Endothelial cell of hepatic sinusoid (primary cell): ENCODE results near the gene ACSL4.
"Not testable (repeated sequence)": the region's sequence is repeated elsewhere in the genome, so short reads cannot be mapped to it uniquely, and the experiment has no call there.

Source experiments
- in situ Hi-C: cut with HindIII; loops from 2 replicates; pipeline ENCODE4 v1.10.0; 2017; ENCODE audit warnings: low sequenced_read_pairs

Gene ACSL4

DNA sequence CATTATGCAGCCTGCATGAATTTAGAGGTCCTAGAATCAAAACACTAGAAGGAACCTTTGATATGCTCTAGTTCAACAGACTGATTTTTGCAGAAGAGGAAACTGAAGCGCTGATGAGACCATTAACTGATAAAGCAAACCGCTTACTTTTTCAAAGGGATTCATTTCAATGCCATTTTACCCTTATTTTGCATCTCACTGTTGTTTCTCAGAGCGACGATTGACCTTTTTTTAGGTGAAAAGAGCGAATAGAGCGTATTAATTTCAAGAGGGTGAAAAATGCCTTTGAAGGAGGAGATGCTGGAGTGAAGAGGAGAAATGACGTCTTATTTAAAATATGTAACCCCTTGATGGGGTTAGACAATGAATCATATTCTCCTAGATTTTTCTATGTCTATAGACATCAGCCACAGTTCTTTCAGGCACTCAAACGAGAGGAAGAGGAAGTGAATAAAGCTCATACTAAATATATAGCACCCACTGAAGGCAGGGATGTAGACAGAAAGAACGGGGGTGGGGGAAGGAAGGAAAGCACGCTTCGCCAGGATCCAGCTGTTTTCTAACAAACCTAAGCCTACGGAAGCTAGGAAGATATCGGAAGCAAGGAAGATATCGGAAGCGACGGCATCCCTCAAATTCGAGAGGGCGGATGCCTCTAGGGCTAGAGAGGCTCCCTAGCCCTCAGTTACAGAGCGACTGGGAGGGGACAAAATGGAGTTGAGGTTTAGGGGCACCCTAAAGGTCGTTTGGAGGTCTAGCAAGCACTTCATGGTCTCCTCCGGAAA lies 848 bp downstream of the ACSL4 start:
- in situ Hi-C loops, result loop anchor here (5.0 kb wide), 1 partner anchor 35 kb away; no protein-coding TSS in a partner anchor

DNA sequence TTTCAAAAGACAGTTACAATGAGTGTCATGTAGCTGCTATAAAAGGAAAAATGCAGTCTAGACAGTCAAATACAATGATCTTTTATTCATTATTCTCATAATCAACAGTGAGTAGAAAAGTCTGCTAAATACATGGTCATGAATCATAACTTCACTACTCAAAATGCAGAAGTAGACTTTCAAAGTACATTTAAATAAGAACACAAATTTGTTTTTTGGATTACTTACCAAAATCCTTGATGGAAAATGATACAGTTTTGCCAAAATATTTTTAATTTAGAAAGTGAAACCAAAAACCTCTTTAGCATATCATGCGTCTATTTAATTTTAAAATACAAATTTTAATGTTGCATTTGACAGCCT lies 4.9 kb downstream of the ACSL4 start:
- in situ Hi-C loops, result no loop called here

DNA sequence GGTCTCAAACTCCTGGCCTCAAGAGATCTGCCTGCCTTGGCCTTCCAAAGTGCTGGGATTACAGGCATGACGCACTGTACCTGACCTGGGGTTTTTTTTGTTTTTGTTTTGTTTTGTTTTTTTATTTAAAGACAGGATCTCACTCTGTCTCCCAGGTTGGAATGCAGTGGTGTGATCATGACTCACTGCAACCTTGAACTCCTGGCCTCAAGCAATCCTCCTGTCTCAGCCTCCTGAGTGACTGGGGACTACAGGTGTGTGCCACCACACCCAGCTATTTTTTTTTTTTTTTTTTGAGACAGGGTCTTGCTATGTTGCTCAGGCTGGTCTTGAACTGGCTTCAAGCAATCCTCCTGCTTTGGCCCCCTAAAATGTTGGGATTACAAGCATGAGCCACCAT lies 8.1 kb downstream of the ACSL4 start:
- in situ Hi-C loops, result not testable (repeated sequence)

DNA sequence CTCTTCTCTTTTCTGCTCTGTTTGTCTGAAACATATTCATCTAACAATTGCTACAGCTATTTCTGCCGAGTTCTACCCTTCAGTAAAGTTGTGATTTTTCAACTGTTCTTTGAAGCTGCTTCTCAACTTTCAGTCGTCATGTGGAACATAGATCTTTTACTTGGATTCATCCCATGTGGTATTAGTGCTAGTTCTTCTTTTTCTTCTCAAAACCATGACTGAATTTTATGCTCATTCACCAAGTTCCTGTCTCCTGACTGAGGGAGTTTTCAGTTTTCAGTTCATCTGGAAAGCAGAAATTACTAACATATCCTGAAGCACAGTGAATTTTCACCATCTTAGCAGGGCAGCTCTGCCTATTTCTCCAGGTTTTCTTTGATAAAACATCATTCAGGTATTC lies 12.1 kb downstream of the ACSL4 start:
- in situ Hi-C loops, result no loop called here

DNA sequence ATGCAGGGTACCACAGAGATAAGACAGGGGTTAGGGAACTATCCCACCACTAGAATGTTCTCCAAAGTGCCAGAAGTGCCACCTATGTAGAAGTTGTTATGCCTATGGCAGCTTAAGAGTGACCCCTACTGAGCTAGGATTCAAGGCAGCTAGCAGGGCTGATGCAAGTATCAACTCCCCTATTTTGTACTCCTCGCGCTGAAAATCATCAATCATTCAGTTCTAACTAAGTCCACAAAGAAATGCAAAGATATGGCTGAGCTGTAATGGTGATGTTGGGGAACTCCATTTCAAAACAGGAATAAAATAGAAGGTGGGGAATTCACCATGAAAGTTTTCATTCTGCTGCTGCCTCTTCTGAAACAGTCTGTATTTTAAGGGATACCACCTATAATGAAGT lies 13.8 kb downstream of the ACSL4 start:
- in situ Hi-C loops, result no loop called here

DNA sequence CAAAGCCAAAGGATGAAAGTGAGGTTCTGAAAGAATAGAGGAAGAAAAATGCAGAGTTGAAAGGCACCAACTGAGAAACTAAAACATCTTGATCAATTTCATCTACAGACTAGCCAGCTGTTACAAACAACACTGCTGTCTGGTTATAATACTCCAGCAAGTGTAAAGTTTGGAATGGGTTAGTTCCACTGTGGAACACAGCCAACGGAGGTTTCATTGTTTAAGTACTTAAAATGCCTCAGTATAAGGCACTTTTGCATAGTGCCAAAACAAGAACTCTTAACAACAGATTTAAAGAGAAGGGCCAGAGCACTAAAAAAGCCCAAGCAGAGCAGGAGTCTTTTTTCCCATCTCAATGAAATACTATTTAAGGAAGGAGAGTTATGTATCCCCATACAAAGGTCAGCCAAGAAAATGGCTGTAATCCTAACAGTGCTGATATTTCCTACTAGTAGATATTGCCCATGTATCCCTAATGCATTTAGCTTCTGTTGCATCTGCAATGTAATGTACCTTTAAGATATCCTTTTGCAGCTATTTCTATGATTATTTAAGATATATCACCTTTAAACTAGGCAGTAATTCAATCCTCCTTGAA lies 16.5 kb downstream of the ACSL4 start:
- in situ Hi-C loops, result no loop called here

DNA sequence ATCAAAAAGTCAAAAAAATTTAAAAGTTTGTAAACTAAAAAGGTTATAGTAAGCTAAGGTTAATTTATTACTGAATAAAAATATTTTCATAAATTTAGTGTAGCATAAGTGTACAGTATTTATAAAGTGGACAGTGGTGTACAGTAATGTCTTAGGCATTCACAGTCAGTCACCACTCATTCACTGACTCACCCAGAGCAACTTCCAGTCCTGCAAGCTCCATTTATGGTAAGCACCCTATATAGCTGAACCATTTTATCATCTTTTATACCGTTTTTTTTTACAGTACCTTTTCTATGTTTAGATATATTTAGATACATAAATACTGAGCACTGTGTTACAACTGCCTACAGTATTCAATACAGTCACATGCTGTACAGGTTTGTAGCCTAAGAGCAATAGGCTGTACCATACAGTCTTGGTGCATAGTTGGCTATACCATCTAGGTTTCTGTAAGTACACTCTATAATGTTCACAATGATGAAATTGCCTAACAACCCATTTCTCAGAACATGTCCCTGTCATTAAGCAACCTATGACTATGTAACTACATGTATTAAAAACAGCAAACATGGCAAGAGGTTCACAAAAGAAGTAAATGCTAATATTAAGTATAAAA lies 18.6 kb downstream of the ACSL4 start:
- in situ Hi-C loops, result no loop called here

DNA sequence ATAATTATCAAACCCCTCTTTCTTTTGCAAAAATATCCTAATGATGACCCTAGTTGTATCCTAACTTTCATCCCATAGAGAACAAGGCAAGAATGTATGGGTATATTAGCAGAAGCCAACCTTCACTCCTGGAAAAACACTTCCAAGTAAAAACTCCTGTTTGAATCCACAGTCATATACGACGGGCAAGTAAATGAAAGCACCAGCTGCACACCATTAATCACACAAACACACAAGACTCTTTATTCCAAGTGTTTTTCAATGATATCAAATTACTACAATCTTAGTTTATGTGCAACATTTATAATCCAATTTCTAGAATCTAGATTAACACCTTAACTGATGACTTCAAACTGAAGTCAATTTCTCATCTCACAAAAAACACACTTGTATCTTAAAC lies 22.9 kb downstream of the ACSL4 start:
- in situ Hi-C loops, result no loop called here

DNA sequence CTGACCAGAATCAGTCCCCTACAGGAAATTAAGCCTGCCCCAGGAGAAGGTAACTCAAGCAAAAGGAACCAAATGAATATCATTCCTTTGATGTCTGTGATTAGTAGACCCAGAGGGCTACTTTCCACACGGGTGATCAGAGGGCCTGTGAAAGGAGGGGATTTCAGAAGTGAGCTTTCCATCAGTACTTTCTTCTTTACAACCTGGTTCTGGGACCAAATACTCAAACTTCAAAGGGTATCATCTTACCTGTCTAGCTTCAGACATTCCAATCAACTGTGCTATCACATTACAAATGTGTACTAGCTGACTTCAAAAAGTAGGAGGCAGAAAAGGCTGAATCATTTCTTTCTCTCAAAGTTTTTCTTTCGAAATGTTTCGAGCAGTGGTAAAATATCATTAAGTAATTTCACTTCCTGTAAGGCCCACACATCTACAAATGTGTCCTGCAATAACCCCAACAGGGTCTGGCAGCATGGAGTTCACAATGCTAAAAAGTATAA lies 23.9 kb downstream of the ACSL4 start:
- in situ Hi-C loops, result no loop called here

DNA sequence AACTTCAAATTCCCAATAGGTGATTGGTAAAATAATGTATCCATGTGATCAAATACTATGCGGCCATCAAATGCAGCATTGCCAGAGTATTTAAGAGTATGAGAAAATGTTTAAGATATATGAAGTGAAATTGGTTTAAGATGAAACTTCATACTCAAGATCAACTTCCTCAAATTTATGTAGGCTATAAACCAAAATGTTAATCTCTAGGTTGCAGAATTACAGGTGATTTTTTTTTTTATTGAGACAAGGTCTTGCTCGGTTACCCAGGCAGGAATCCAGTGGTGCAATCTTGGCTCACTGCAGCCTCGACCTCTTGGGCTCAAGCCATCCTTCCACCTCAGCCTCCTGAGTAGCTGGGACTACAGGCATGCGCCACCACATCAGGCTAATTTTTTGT lies 25.3 kb downstream of the ACSL4 start:
- in situ Hi-C loops, result no loop called here

DNA sequence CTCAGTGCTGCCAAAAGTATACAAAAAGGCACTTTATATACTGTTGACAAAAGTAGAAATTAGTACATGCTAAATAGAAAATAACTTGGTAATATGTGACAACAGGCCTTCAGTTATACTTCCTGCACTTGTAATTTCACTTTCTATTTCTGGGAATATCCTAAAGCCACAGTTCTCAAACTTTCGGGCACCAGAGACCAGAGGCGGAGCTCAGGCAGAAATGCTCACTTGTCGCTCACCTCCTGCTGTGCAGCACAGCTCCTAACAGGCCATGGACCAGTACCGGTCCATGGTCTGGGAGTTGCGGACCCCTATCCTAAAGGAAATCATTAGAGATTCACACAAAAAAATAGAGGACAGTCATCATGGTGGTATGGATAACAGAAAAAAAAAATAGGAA lies 25.7 kb downstream of the ACSL4 start:
- in situ Hi-C loops, result no loop called here

DNA sequence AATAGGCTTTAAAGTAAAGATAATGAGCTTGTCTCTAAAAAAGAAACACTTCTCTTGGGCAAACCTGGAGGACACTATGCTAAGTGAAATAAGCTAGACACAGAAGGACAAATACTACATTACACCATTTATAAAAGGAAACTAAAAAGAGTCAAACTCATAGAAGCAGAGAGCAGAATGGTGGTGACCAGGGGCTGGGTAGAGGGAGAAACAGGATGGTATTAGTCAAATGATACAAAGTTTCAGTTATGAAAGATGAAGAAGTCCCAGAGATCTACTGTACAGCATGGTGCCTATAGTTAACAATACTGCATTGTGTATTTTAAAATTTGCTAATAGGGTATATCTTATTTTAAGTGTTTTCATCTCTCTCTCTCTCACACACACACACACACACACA lies 28.5 kb downstream of the ACSL4 start:
- in situ Hi-C loops, result no loop called here

DNA sequence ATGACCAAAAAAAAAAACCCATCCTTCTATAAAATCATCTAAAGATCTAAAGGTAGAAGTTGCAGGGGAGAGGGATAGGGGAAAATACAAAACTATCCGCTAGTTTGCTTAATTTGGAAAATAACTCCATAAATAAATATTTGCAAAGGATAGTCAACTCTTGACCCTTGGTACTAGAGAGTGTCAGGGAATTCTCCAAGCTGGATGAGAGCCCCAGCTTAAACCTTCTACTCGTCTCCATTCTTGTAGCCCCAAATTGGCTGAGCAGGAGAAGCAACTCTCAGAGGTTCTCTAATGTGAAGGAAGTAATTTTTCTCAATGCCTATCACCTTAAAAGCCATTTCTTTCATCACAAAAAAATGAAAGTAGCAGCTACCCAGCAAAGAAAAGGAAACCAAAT lies 35.2 kb downstream of the ACSL4 start:
- in situ Hi-C loops, result no loop called here

DNA sequence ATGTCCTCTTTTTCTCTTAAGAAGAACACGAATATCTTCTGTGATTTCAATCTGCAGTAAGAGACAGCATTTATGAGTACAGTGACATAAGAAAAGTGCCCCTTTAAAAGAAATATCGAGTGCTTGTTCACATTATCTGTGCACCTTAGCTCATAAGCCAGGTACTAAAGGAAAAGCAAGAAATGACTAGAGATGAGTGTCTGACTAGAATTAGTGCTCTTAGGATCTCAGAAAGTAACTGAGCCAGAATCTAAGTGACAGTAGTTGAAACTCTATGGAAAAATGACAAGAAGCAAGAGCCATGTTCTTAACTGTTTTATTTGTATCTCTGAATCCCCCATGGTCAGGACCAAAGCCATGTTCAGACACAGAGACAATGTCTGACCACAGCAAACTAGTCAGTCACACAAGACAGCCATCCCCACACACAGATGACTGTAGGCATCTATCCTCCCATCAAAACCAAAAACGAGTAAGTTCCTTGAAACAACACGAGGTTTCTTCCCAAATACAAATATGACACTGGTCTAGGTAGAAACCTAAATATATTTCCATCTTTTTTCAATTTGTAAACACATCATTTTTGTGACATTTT lies 36.8 kb downstream of the ACSL4 start:
- in situ Hi-C loops, result no loop called here

DNA sequence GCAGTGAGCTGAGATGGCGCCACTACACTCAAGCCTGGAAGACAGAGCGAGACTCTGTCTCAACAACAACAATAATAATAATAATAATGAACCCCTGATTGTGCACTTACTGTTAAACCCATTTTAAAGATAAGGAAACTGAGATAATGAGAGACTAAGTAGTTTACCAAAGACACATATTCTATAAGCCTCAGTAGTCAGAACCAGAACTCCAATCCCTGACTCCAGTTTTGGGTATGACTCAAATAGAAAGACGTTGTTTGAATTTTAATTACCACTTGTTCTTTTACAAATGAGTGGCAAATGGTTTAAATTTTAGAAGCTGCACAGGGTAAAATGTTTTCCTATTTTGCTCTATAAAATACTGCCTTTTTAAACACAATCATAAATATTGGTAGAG lies 37.4 kb downstream of the ACSL4 start:
- in situ Hi-C loops, result no loop called here

DNA sequence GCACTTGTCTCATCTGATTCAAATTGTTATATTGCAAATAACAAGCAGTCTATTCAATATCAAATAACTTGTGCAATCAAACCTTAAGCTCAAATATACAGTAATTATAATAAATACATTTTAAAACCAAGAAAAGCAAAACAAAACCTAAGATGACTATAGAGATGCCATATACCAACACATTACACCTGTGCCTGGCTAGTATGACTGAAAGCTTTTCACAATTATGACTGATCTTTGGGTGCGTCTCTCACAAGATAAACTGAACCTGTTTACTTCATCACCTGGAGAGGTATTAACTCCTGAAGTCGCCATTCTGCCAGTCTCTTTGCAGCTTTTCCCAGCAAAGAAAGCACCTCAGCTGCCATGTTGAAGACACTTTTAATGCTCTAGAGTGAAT lies 41.3 kb downstream of the ACSL4 start:
- in situ Hi-C loops, result no loop called here

DNA sequence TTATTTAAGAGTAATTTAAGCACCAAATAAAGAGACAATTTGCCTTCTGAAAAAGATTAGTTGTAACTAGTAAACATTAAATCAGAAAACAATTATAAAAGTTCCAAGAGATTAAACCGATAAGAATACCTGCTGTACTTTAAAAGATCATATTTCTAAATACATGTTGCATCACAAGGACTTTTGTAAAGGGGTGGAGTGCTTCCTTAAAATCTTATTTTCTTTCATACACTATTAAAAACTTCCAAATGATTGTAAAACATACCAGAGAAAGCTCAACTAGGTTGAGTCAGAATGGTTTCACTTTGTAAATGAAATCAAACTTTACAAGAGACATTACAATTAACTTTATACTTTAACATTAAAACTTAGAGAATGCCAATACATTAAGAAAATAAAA lies 41.8 kb downstream of the ACSL4 start:
- in situ Hi-C loops, result no loop called here

DNA sequence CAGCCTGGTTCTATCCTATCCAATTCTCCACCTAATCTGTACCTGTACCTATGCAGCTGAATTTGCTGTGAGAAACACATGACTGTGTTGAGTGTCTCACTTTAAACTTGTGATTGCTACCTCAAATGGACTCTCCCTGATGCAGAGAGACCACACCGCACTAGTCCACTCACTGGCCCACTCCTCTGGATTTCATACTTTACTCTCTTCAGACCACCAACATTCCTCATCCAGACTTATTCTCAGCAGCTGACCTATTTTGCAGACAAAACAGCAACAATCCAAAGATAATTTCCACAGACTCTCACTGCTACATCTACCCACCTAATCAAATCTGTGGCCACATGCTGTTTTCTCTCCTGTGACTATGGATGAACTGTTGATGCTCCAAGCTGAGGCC lies 45.2 kb downstream of the ACSL4 start:
- in situ Hi-C loops, result no loop called here

DNA sequence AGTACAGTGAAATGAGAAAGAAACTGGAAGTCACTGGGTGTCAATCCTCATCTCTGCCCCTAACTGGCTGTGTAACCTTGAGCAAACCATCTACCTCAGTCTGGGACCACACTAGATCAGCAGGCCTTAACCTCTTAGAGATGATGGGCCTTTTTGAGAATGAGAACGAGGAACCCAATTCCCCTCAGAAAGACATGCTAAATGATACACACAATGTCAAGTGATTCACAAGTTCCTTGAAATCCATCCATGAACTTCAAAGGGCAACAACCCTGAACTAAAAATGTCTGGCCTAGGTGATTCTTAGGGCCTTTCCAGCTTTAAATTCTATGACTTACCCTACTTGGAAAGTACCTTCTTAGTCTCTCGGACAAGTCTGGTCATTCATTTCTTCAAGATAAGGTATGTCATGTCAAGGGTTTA lies 47.4 kb downstream of the ACSL4 start:
- in situ Hi-C loops, result no loop called here

DNA sequence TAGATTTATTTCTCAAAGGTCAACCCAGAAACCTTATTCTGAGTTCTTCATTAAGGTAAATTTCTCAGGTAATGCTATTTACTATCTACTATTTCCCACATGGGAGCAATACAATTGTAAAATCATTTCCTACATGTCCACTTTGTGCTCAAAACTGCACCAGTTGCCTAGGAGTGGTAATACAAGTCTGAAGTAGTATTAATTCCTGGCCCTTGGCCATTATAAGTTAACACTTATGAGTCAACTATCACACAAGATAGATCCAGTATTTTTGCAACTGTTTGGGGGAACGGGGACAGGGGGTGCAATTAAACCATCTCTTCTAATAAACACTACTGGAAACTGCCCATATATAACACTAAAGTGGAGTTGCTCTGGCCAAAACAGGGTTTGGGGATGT lies 48.9 kb downstream of the ACSL4 start:
- in situ Hi-C loops, result no loop called here

DNA sequence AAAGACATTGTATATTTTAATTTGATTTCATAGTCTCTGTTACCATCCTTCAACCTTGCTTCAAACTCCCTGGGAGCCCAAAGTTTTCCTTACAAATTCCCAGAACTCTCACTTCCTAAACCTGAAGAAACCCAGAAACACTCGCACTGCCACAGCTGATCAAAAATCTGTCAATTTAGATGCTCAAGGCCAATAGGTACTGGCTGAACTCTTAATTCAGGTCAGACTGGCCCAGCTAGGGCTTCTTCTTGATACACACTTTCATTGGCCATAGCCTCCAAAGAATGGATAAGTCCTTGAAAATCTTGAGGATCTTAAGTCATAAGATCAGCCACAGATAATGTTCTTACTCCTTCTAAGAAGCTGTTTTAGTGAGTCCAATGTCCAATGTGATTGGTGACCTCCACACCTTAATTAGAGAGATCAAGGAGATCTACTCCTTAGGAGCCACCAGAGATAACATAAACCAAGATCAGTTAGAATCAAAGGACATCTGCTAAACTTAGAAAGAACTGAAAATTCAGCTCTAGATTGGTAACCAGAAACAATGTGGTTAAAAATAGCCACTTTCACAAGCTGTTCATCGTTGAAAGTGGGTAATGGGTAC lies 51.5 kb downstream of the ACSL4 start:
- in situ Hi-C loops, result no loop called here
